ENCODE measurements around the gene CTSO.

DNA sequence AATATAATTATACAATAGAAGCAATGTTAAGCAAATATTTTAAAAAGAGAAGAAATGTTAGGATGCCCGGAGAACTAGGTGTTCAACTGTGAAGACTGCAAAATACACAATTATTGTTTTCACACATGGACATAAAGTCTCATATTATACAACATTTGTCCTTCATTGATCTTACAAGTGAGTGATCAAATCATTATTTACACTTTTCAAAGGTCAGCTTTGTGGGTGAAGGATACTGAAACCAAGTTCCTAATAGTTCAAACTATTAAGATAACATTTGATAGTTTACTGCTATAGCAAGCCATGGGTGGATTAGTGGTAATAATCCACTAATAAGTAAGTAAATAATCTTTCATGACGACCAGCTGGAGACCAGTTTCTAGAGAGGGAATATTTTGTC is 23.3 kb downstream of the CTSO start:
- TF ChIP-seq, protein P1, sequence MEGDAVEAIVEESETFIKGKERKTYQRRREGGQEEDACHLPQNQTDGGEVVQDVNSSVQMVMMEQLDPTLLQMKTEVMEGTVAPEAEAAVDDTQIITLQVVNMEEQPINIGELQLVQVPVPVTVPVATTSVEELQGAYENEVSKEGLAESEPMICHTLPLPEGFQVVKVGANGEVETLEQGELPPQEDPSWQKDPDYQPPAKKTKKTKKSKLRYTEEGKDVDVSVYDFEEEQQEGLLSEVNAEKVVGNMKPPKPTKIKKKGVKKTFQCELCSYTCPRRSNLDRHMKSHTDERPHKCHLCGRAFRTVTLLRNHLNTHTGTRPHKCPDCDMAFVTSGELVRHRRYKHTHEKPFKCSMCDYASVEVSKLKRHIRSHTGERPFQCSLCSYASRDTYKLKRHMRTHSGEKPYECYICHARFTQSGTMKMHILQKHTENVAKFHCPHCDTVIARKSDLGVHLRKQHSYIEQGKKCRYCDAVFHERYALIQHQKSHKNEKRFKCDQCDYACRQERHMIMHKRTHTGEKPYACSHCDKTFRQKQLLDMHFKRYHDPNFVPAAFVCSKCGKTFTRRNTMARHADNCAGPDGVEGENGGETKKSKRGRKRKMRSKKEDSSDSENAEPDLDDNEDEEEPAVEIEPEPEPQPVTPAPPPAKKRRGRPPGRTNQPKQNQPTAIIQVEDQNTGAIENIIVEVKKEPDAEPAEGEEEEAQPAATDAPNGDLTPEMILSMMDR (IDR thresholded peaks at IDR 0.05; ENCODE audit: low read depth, low read length, poor library complexity, severe bottlenecking): no peak
- no peak for TF ChIP-seq EZH2phosphoT487 (IDR thresholded peaks at IDR 0.05; ENCODE audit: borderline replicate concordance, low read length)

All from DOHH2 (cell line).